WTC11 (cell line): ENCODE measurements around the gene PCDHGA1.

Experiments used
- ATF3 ChIP-seq: sonication (generic); formaldehyde crosslinking; conservative IDR thresholded peaks from 2 replicates; pipeline ENCODE4 v1.8.1; 2022; ENCODE audit warnings: mild to moderate bottlenecking, missing genetic modification reagents
- CTCF ChIP-seq: fragments of 200-600 bp; IDR thresholded peaks from 2 replicates; pipeline ENCODE4 v1.8.0; 2022; ENCODE audit warnings: antibody characterized with exemption
- E2F5 ChIP-seq: sonication (generic); formaldehyde crosslinking; IDR thresholded peaks from 2 replicates; pipeline ENCODE4 v1.8.1; 2022; ENCODE audit warnings: mild to moderate bottlenecking, moderate library complexity, missing genetic modification reagents
- GABPB1 ChIP-seq: sonication (generic); formaldehyde crosslinking; IDR thresholded peaks from 2 replicates; pipeline ENCODE4 v1.8.1; 2023; ENCODE audit warnings: mild to moderate bottlenecking, missing genetic modification reagents
- MLX ChIP-seq: sonication (generic); formaldehyde crosslinking; IDR thresholded peaks from 2 replicates; pipeline ENCODE4 v1.8.1; 2023; ENCODE audit warnings: mild to moderate bottlenecking, missing genetic modification reagents, moderate library complexity
- NR3C1 ChIP-seq: sonication (generic); formaldehyde crosslinking; conservative IDR thresholded peaks from 2 replicates; pipeline ENCODE4 v1.8.1; 2023; ENCODE audit warnings: low read depth, mild to moderate bottlenecking, missing genetic modification reagents
- USF2 ChIP-seq: sonication (generic); formaldehyde crosslinking; IDR thresholded peaks from 2 replicates; pipeline ENCODE4 v1.8.1; 2023; ENCODE audit warnings: mild to moderate bottlenecking, missing genetic modification reagents, moderate library complexity

- TF ChIP-seq CTCF (no peak), NR3C1 (CRISPR knock-in tag) (no peak), MLX (CRISPR knock-in tag) (no peak), E2F5 (CRISPR knock-in tag) (no peak), USF2 (CRISPR knock-in tag) (no peak), ATF3 (no peak), GABPB1 (CRISPR knock-in tag) (no peak)
Observed at GRCh38 chr5:141342773-141343172, 12.5 kb downstream of the PCDHGA1 start.
